ENCODE data around the gene SMIM41.
"Not testable (repeated sequence)": the region's sequence is repeated elsewhere in the genome, so short reads cannot be mapped to it uniquely, and the experiment has no call there.

SMIM41 gene

GRCh38 chr12:52086944-52087835 is 7.7 kb downstream of the SMIM41 start:
- no peak for DNase-seq

GRCh38 chr12:52087961-52088820 is 8.7 kb downstream of the SMIM41 start:
- no peak for DNase-seq

GRCh38 chr12:52089491-52089890 is 10.0 kb downstream of the SMIM41 start:
- DNase-seq = no peak

- DNase-seq = no peak
Measured at GRCh38 chr12:52090291-52090690, 10.8 kb downstream of the SMIM41 start.

- DNase-seq = no peak
Measured at GRCh38 chr12:52091061-52091460, 11.6 kb downstream of the SMIM41 start.

- no peak for DNase-seq
Measured at GRCh38 chr12:52091869-52092268, 12.4 kb downstream of the SMIM41 start.

- no peak for DNase-seq
Measured at GRCh38 chr12:52093346-52093745, 13.8 kb downstream of the SMIM41 start.

GRCh38 chr12:52096332-52097044 is 17.0 kb downstream of the SMIM41 start:
- DNase-seq = no peak

GRCh38 chr12:52097045-52097666 is 17.7 kb downstream of the SMIM41 start:
- DNase-seq = no peak

GRCh38 chr12:52104431-52105089 is 25.1 kb downstream of the SMIM41 start:
- DNase-seq = not testable (repeated sequence)

GRCh38 chr12:52116222-52117125 is 37.0 kb downstream of the SMIM41 start:
- peak; percentile 72 for DNase-seq

GRCh38 chr12:52117806-52118475 is 38.4 kb downstream of the SMIM41 start:
- DNase-seq = not testable (repeated sequence)

GRCh38 chr12:52119398-52120254 is 40.1 kb downstream of the SMIM41 start:
- peak; percentile 41 for DNase-seq

- DNase-seq = no peak
Measured at GRCh38 chr12:52120951-52121823, 41.7 kb downstream of the SMIM41 start.

GRCh38 chr12:52121824-52122539 is 42.5 kb downstream of the SMIM41 start:
- DNase-seq = peak; percentile 70

- no peak for DNase-seq
Measured at GRCh38 chr12:52122540-52122871, 43.0 kb downstream of the SMIM41 start.

- DNase-seq = no peak
Measured at GRCh38 chr12:52122904-52123303, 43.4 kb downstream of the SMIM41 start.
